ENCODE data around the gene SULT4A1. TPM values are rescaled to one million over a fixed set of nuclear protein-coding genes. Genes with fewer than 3 reads are reported as not detected.

Gene SULT4A1
- total and polyA plus RNA-seq, 10 donors: 0.35 to 5.1 (median 1.7) TPM

DNA sequence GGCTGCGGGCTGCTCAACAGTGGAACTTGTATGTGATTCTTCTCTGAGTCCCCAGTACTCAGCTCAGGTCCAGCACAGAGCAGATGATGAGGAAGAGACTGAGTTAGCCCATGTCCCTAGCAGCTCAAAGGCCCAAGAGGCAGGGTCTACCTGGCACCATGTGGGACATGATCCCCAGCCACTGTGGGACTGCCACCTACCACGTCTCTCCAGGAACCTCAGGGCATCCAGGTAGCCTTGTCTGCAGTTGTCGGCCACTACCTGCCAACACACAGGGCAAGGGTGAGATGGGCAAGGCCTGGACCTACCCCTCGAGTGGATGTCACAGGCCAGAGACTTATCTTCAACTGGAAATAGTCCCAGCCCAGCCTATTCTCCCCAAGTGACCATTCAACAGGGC, 25.1 kb upstream of the SULT4A1 start:
- Histone ChIP-seq H3K27ac (no peak overlapping the region), H3K36me3 (no peaks in the 10 kb centered on the region), H3K9me3 (no peaks in the 10 kb centered on the region), H3K4me1 (peaks cover 3 to 24% (median 16%) of the 10 kb centered on the region in 6 donors), H3K4me3 (no peak overlapping the region), H3K27me3 (replicated peaks in 1 of 7) (peaks cover 0 to 92% (median 38%) of the 10 kb centered on the region in 7 donors)
- 56 to 100% (median 73%) methylated on average over 1 to 4 of the region's 4 CpGs for WGBS, 5 donors
- intact Hi-C loops (cut with DNase I; ENCODE audit: low total_unique reads): loop anchor here (10.0 kb wide), 1 partner anchor 493 kb away; no protein-coding TSS in a partner anchor
- no peak for DNase-seq
- TF ChIP-seq POLR2AphosphoS5 (IDR thresholded peaks at IDR 0.05) (no peak), POLR2A (IDR thresholded peaks at IDR 0.05) (no peak)
- TF ChIP-seq, protein P1, sequence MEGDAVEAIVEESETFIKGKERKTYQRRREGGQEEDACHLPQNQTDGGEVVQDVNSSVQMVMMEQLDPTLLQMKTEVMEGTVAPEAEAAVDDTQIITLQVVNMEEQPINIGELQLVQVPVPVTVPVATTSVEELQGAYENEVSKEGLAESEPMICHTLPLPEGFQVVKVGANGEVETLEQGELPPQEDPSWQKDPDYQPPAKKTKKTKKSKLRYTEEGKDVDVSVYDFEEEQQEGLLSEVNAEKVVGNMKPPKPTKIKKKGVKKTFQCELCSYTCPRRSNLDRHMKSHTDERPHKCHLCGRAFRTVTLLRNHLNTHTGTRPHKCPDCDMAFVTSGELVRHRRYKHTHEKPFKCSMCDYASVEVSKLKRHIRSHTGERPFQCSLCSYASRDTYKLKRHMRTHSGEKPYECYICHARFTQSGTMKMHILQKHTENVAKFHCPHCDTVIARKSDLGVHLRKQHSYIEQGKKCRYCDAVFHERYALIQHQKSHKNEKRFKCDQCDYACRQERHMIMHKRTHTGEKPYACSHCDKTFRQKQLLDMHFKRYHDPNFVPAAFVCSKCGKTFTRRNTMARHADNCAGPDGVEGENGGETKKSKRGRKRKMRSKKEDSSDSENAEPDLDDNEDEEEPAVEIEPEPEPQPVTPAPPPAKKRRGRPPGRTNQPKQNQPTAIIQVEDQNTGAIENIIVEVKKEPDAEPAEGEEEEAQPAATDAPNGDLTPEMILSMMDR (IDR thresholded peaks at IDR 0.05 in 8 of 11, conservative IDR thresholded peaks at IDR 0.05 in 3 of 11): no peak

- intact Hi-C loops (cut with DNase I; ENCODE audit: low total_unique reads): loop anchor here (10.0 kb wide), 1 partner anchor 491 kb away; no protein-coding TSS in a partner anchor
Observed at GRCh38 chr22:43886231-43886630, 23.9 kb upstream of the SULT4A1 start.

DNA sequence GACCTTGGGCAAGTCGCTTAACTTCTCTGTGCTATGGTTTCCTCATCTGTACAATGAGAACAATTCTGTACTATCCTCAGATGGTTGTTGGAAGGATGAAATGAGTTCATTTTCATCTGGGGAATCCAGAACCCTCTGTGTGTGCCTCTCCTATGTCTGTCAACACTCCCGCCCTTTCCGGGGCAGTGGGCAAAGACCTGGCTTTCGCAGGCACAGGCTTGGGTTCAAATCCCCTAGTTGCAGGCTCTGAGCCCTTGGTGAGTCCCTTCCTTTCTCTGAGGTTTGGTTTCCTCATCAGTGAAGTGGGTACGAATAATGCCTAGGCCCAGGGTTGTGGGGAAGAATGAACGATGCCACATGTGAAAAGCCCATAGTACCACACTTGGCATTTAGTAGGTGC, 23.5 kb upstream of the SULT4A1 start:
- no peak overlapping the region for H3K27ac ChIP-seq
- 88 to 91% (median 91%) methylated on average over 6 of the region's 6 CpGs for WGBS, 5 donors
- TF ChIP-seq, protein P1 (IDR thresholded peaks at IDR 0.05 in 8 of 11, conservative IDR thresholded peaks at IDR 0.05 in 3 of 11): no peak
- TF ChIP-seq POLR2A (IDR thresholded peaks at IDR 0.05): no peak
- no peak for TF ChIP-seq POLR2AphosphoS5 (IDR thresholded peaks at IDR 0.05)
- H3K9me3 ChIP-seq: no peaks in the 10 kb centered on the region
- intact Hi-C loops (cut with DNase I; ENCODE audit: low total_unique reads): loop anchor here (10.0 kb wide), 1 partner anchor 491 kb away; no protein-coding TSS in a partner anchor
- DNase-seq: no peak
- peaks cover 0 to 90% (median 25%) of the 10 kb centered on the region in 7 donors for H3K27me3 ChIP-seq (replicated peaks in 1 of 7)
- no peak overlapping the region for H3K4me3 ChIP-seq
- no peaks in the 10 kb centered on the region for H3K36me3 ChIP-seq
- H3K4me1 ChIP-seq: peaks cover 0 to 11% (median 6%) of the 10 kb centered on the region in 6 donors

More at GRCh38 chr22:43886231-43886630, 23.9 kb upstream of the SULT4A1 start:
- 59 to 81% (median 67%) methylated on average over 8 of the region's 8 CpGs for WGBS, 5 donors
- Histone ChIP-seq H3K27ac (no peak overlapping the region), H3K27me3 (replicated peaks in 1 of 7) (peaks cover 0 to 90% (median 27%) of the 10 kb centered on the region in 7 donors), H3K9me3 (no peaks in the 10 kb centered on the region), H3K4me1 (peaks cover 2 to 16% (median 8%) of the 10 kb centered on the region in 6 donors), H3K36me3 (no peaks in the 10 kb centered on the region), H3K4me3 (no peak overlapping the region)
- TF ChIP-seq POLR2A (IDR thresholded peaks at IDR 0.05): no peak
- DNase-seq: no peak

- DNase-seq: no peak
- no peak overlapping the region for H3K4me3 ChIP-seq
- no peak overlapping the region for H3K27ac ChIP-seq
- TF ChIP-seq POLR2A (IDR thresholded peaks at IDR 0.05): no peak
- TF ChIP-seq, protein P1 (IDR thresholded peaks at IDR 0.05 in 8 of 11, conservative IDR thresholded peaks at IDR 0.05 in 3 of 11): peak in 2 of 11 experiments; percentile 8 to 30
- H3K9me3 ChIP-seq: no peaks in the 10 kb centered on the region
- H3K27me3 ChIP-seq (replicated peaks in 1 of 7): peaks cover 0 to 90% (median 23%) of the 10 kb centered on the region in 7 donors
- peaks cover 0 to 10% (median 6%) of the 10 kb centered on the region in 6 donors for H3K4me1 ChIP-seq
- whole genome bisulfite sequencing, 5 donors: 64 to 70% (median 69%) methylated on average over 7 of the region's 7 CpGs
- intact Hi-C loops (cut with DNase I; ENCODE audit: low total_unique reads): loop anchor here (10.0 kb wide), 1 partner anchor 490 kb away; no protein-coding TSS in a partner anchor
- H3K36me3 ChIP-seq: no peaks in the 10 kb centered on the region
Observed at GRCh38 chr22:43885319-43885671, 23.0 kb upstream of the SULT4A1 start.

All from spleen (tissue), 11 donors.